C4-2B (cell line): ENCODE measurements around the gene C11orf58.

ENCODE experiments used
- CTCF ChIP-seq: fragments of 450-650 bp; conservative IDR thresholded peaks from 2 replicates; pipeline ENCODE4 v1.5.1; 2017; ENCODE audit warnings: mild to moderate bottlenecking
- ZFX ChIP-seq: fragments of 450-650 bp; IDR thresholded peaks from 2 replicates; pipeline ENCODE4 v1.6.1; 2017

- TF ChIP-seq CTCF (no peak), ZFX (no peak)
Observed at GRCh38 chr11:16793009-16793408, 54.6 kb downstream of the C11orf58 start.
